ENCODE data around the gene KDM1B. TPM values are rescaled to one million over a fixed set of nuclear protein-coding genes. Genes with fewer than 3 reads are reported as not detected.
A peak's percentile ranks its signal among the peaks of the same experiment; 100 is the strongest.

The KDM1B gene
- total and polyA plus RNA-seq, 9 of the 15 experiments (the other 6 are each of a cell fraction or from before 2014, with no cell fraction given), result 1.4 to 58.9 (median 36.3) TPM

DNA sequence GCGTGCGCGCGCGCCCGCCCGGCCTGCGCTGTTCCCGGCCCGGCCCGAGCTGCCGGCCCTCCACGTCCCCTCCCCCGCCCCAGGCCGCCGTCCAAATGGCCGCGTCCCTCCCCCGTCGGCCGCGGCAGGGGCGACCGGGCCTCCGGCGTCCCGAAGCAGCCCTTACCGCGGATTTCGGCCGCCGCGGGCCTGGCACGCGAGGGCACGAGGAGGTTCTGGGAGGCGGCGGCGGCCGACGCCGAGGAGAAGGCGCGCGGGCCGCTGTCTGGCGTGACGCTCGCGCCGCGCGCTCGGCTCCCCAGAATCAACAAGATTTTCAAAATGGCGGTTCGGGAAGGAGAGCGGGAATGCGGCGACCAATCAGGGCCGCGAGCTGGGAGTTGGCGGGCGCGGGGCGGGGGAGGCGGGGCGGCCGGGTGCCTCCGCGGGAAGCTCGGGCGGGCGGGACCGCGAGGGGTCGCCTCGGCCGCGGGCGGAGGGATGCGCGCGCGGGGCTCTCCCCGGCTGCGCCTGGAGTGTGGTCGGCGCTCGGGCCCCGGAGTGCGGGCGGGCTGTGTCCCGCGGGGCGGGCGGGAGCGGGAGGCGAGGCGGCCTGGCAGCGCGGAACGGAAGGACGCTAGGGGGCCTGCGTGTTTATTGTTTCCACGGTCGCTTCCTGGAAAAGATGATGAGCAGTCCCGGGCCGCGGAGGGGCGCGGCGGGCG is 109.1 kb downstream of the KDM1B start, which contains the start of gene DEK (continued):
- TF ChIP-seq, protein P1, sequence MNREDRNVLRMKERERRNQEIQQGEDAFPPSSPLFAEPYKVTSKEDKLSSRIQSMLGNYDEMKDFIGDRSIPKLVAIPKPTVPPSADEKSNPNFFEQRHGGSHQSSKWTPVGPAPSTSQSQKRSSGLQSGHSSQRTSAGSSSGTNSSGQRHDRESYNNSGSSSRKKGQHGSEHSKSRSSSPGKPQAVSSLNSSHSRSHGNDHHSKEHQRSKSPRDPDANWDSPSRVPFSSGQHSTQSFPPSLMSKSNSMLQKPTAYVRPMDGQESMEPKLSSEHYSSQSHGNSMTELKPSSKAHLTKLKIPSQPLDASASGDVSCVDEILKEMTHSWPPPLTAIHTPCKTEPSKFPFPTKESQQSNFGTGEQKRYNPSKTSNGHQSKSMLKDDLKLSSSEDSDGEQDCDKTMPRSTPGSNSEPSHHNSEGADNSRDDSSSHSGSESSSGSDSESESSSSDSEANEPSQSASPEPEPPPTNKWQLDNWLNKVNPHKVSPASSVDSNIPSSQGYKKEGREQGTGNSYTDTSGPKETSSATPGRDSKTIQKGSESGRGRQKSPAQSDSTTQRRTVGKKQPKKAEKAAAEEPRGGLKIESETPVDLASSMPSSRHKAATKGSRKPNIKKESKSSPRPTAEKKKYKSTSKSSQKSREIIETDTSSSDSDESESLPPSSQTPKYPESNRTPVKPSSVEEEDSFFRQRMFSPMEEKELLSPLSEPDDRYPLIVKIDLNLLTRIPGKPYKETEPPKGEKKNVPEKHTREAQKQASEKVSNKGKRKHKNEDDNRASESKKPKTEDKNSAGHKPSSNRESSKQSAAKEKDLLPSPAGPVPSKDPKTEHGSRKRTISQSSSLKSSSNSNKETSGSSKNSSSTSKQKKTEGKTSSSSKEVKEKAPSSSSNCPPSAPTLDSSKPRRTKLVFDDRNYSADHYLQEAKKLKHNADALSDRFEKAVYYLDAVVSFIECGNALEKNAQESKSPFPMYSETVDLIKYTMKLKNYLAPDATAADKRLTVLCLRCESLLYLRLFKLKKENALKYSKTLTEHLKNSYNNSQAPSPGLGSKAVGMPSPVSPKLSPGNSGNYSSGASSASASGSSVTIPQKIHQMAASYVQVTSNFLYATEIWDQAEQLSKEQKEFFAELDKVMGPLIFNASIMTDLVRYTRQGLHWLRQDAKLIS (CRISPR knock-in tag; IDR thresholded peaks at IDR 0.05), result no peak
- no peak for TF ChIP-seq RBM34 (IDR thresholded peaks at IDR 0.05; ENCODE audit: borderline replicate concordance, insufficient read depth, low read length)
- peak in 1 of 2 experiments; percentile 48; a peak in 1 of 4 replicates for TF ChIP-seq ETV6 (IDR thresholded peaks at IDR 0.05; ENCODE audit: borderline replicate concordance in 1 of 2, low read depth in 2 of 2, low read length in 1 of 2)
- no peak; the same call in 1 of the 2 replicates for TF ChIP-seq ETV6 (CRISPR knock-in tag; IDR thresholded peaks at IDR 0.05; ENCODE audit: borderline replicate concordance)
- no peak for TF ChIP-seq MLLT1 (IDR thresholded peaks at IDR 0.05)
- TF ChIP-seq, protein P2, sequence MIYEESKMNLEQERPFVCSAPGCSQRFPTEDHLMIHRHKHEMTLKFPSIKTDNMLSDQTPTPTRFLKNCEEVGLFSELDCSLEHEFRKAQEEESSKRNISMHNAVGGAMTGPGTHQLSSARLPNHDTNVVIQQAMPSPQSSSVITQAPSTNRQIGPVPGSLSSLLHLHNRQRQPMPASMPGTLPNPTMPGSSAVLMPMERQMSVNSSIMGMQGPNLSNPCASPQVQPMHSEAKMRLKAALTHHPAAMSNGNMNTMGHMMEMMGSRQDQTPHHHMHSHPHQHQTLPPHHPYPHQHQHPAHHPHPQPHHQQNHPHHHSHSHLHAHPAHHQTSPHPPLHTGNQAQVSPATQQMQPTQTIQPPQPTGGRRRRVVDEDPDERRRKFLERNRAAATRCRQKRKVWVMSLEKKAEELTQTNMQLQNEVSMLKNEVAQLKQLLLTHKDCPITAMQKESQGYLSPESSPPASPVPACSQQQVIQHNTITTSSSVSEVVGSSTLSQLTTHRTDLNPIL (CRISPR knock-in tag; IDR thresholded peaks at IDR 0.05), result no peak
- TF ChIP-seq ASH1L (IDR thresholded peaks at IDR 0.05; ENCODE audit: borderline replicate concordance, low read depth, partially characterized antibody), result no peak
- TF ChIP-seq FOXM1 (IDR thresholded peaks at IDR 0.05; ENCODE audit: low read depth), result no peak
- 0 out of 2 replicates have a peak, but pooled peaks have one; percentile 4 for TF ChIP-seq FOXM1 (CRISPR knock-in tag; IDR thresholded peaks at IDR 0.05; ENCODE audit: low read depth)
- peak; percentile 92 for TF ChIP-seq ILF3 (IDR thresholded peaks at IDR 0.05; ENCODE audit: borderline replicate concordance)
- TF ChIP-seq NONO (IDR thresholded peaks at IDR 0.05; ENCODE audit: low read depth in 2 of 2, low read length in 1 of 2), result peak; percentile 10 to 69
- TF ChIP-seq ZNF699 (CRISPR knock-in tag; IDR thresholded peaks at IDR 0.05; ENCODE audit: insufficient replicate concordance), result no peak
- TF ChIP-seq TGIF2 (CRISPR knock-in tag; IDR thresholded peaks at IDR 0.05), result no peak; the same call in 1 of the 2 replicates
- no peak for TF ChIP-seq ZKSCAN3 (CRISPR knock-in tag; IDR thresholded peaks at IDR 0.05)
- peak in 1 of 2 experiments; percentile 58; a peak in 1 of 4 replicates for TF ChIP-seq TEAD1 (CRISPR knock-in tag; IDR thresholded peaks at IDR 0.05)
- no peak for TF ChIP-seq HNRNPK (IDR thresholded peaks at IDR 0.05; ENCODE audit: low read depth, low read length, poor library complexity, severe bottlenecking)
- TF ChIP-seq ZNF695 (CRISPR knock-in tag; IDR thresholded peaks at IDR 0.05), result no peak
- TF ChIP-seq FOXP1 (CRISPR knock-in tag; IDR thresholded peaks at IDR 0.05), result 0 out of 2 replicates have a peak, but pooled peaks have one; percentile 5
- TF ChIP-seq RBBP5 (IDR thresholded peaks at IDR 0.05; ENCODE audit: borderline replicate concordance, insufficient read depth, low read length, poor library complexity, severe bottlenecking), result peak; percentile 96
- peak; percentile 78 for TF ChIP-seq RB1 (IDR thresholded peaks at IDR 0.05; ENCODE audit: low read depth)

Measured in K562 (cell line).